A549 (cell line): ENCODE results near the gene RHBG. TPM values are rescaled to one million over a fixed set of nuclear protein-coding genes. Genes with fewer than 3 reads are reported as not detected.

ENCODE experiments used
- ATAC-seq, 2 experiments: fragments of 200-7000 bp in 1 of 2; fragments of >200 bp in 1 of 2; cut with Nextera tagmentation in 1 of 2; cut with Tn5 transposase in 1 of 2; 3 replicates each; pipeline versions ENCODE4 v1.8.0 to v1.9.1; 2018 to 2020; ENCODE audit warnings: mild to moderate bottlenecking in 1 of 2, moderate library complexity in 1 of 2
- CTCF ChIA-PET: fragments of 300-600 bp; sonication (Branson Sonifier 250); formaldehyde crosslinking; extraction: SDS; loops from one replicate; lab custom pipeline; 2021; ENCODE audit warnings: antibody characterized with exemption, inconsistent platforms; lab: Yijun Ruan, JAX
- POLR2A ChIA-PET: fragments of 350-600 bp; formaldehyde crosslinking; extraction: SDS; loops from one replicate; lab custom pipeline; 2021; ENCODE audit warnings: antibody characterized with exemption, inconsistent platforms; lab: Yijun Ruan, JAX
- DNase-seq, 2 experiments: peaks; one replicate each; pipeline versions ENCODE4 v3.0.0 to v3.0.0-alpha.2; 2011 to 2016; ENCODE audit warnings: low read depth in 1 of 2, low spot score in 1 of 2
- FAIRE-seq: peaks from 2 replicates; lab custom pipeline; 2011; peaks lifted over from hg19 to GRCh38; lab: Jason Lieb, UNC
- H3K27ac ChIP-seq, 2 experiments: fragments of >200 bp; sonication (Bioruptor Twin); formaldehyde crosslinking; 3 replicates each; pipeline ENCODE4 v1.5.1; 2016 to 2017
- H3K4me1 ChIP-seq: fragments of >200 bp; sonication (Bioruptor Twin); formaldehyde crosslinking; 3 replicates; pipeline ENCODE4 v1.6.1; 2016
- H3K4me2 ChIP-seq: fragments of >200 bp; sonication (Bioruptor Twin); formaldehyde crosslinking; 3 replicates; pipeline ENCODE4 v1.6.1; 2016
- H3K4me3 ChIP-seq: fragments of >200 bp; sonication (Bioruptor Twin); formaldehyde crosslinking; 3 replicates; pipeline ENCODE4 v1.5.1; 2016
- H3K9me3 ChIP-seq: fragments of >200 bp; sonication (Bioruptor Twin); formaldehyde crosslinking; 3 replicates; pipeline ENCODE4 v1.6.1; 2016
- BHLHE40 ChIP-seq: IDR thresholded peaks from 2 replicates; pipeline ENCODE4 v1.6.1; 2012; ENCODE audit warnings: low read depth, low read length, inconsistent platforms
- CEBPB ChIP-seq, 2 experiments: fragments of >200 bp in 1 of 2; sonication (Bioruptor Twin) in 1 of 2; formaldehyde crosslinking in 1 of 2; IDR thresholded peaks; 2 replicates each; pipeline ENCODE4 v1.6.1; 2012 to 2016
- EHMT2 ChIP-seq: fragments of 200-600 bp; sonication (generic); IDR thresholded peaks from 2 replicates; pipeline ENCODE4 v1.6.1; 2016; ENCODE audit warnings: antibody characterized with exemption, low read depth, mild to moderate bottlenecking, moderate library complexity
- EP300 ChIP-seq, 2 experiments: fragments of >200 bp; sonication (Bioruptor Twin); formaldehyde crosslinking; IDR thresholded peaks; 2 replicates in 1 of 2; 3 replicates in 1 of 2; pipeline ENCODE4 v1.6.1; 2016 to 2017
- GATA3 ChIP-seq: IDR thresholded peaks from 2 replicates; pipeline ENCODE4 v1.6.1; 2012; ENCODE audit warnings: borderline replicate concordance
- HOXA7 ChIP-seq: fragments of 250-450 bp; sonication (Bioruptor Pico); IDR thresholded peaks from 2 replicates; pipeline ENCODE4 v1.5.0; 2020; ENCODE audit warnings: mild to moderate bottlenecking, moderate library complexity
- JUNB ChIP-seq: fragments of >200 bp; sonication (Bioruptor Twin); formaldehyde crosslinking; IDR thresholded peaks from 2 replicates; pipeline ENCODE4 v1.6.1; 2016
- KDM1A ChIP-seq: fragments of 200-600 bp; sonication (generic); IDR thresholded peaks from 2 replicates; pipeline ENCODE4 v1.6.1; 2016; ENCODE audit warnings: low read depth, mild to moderate bottlenecking
- KDM5A ChIP-seq: fragments of 200-600 bp; sonication (generic); IDR thresholded peaks from 2 replicates; pipeline ENCODE4 v1.6.1; 2016; ENCODE audit warnings: antibody characterized with exemption, mild to moderate bottlenecking
- MAFK ChIP-seq: fragments of 450-650 bp; IDR thresholded peaks from 2 replicates; pipeline ENCODE4 v1.6.1; 2014; ENCODE audit not compliant: partially characterized antibody
- MYC ChIP-seq: IDR thresholded peaks from 2 replicates; pipeline ENCODE4 v1.6.1; 2012; ENCODE audit warnings: mild to moderate bottlenecking, inconsistent platforms, low read length, improper control_type of control experiment, borderline replicate concordance
- NFE2L2 ChIP-seq: fragments of 150-350 bp; conservative IDR thresholded peaks from 2 replicates; pipeline ENCODE4 v1.6.1; 2014; ENCODE audit warnings: low read length
- NR3C1 ChIP-seq: fragments of >200 bp; sonication (Bioruptor Twin); formaldehyde crosslinking; IDR thresholded peaks from 3 replicates; pipeline ENCODE4 v1.6.1; 2017
- RAD21 ChIP-seq, 2 experiments: fragments of >200 bp in 1 of 2; sonication (Bioruptor Twin) in 1 of 2; formaldehyde crosslinking in 1 of 2; IDR thresholded peaks in 1 of 2; conservative IDR thresholded peaks in 1 of 2; 2 replicates in 1 of 2; 3 replicates in 1 of 2; pipeline ENCODE4 v1.6.1; 2012 to 2018; ENCODE audit warnings: inconsistent platforms in 1 of 2
- RARB ChIP-seq: fragments of 250-450 bp; sonication (Bioruptor Pico); IDR thresholded peaks from 2 replicates; pipeline ENCODE4 v1.8.0; 2021; ENCODE audit warnings: mild to moderate bottlenecking, moderate library complexity
- RNF2 ChIP-seq: fragments of 200-600 bp; sonication (generic); IDR thresholded peaks from 2 replicates; pipeline ENCODE4 v1.6.1; 2016; ENCODE audit warnings: low read depth, mild to moderate bottlenecking, antibody characterized with exemption, moderate library complexity, borderline replicate concordance
- WGBS: methylation state at CpG from one replicate; pipeline ENCODE4 v1.1.6; 2017; ENCODE audit errors: missing lambda C conversion rate; 5-methylcytosine and 5-hydroxymethylcytosine counted together
- polyA plus RNA-seq, 4 experiments: library from polyadenylated mRNA; depleted of rRNA in 3 of 4; stranded (reverse); fragments of >200 nt; fragmentation: RNase III in 1 of 4; extraction: RNeasy Plus Mini Kit Qiagen cat#74134 plus additional on column Dnase treatment in 1 of 4; gene quantifications; 2 replicates in 3 of 4; 3 replicates in 1 of 4; pipeline ENCODE4 v1.2.3, GENCODE V29; 2011 to 2017
- TF ChIP-seq, protein P1 (sequence below): fragments of 150-350 bp; IDR thresholded peaks from 2 replicates; pipeline ENCODE4 v1.6.1; 2014; ENCODE audit warnings: low read depth, mild to moderate bottlenecking, low read length
- TF ChIP-seq, protein P2 (sequence below): IDR thresholded peaks from 2 replicates; pipeline ENCODE4 v1.6.1; 2012

The RHBG gene
- polyA plus RNA-seq, 2 of the 4 experiments (the other 2 are of a cell fraction): 0.06 TPM; not detected in 1

DNA sequence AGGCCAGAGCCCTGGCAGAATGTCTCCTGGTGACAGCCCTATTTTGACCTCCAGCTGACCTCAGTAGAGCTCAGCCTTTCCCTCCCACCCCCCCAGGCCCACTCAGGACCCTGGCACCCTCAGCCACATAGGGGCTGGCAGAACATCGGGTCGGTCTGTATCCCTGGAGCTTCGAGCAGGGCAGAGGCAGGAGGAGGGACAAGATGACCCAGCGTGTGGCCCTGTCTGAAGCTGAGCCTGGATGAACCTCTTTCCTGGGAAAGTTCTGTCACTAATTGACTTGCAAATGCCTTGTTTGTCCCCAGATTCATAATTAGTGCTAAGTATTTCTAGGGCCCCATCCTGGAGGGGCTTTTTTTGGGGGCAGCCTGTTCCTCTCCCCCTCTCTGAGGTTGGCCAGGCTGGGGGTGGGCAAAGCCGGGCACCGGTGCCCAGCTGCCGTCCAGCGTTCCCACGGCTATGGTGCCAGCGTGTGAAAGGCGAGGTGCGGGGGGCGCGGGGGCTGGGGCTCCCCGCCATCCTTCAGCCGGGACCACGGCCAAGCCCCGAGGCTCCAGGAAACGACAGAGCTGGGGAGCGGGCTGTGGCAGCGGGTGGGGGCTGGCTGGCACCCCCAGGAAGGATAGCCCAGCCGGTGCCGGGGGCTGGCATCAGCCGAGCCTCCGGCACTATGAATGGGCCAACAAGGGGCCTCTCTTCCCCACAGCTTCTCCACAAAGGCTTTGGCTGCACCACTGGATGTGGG is 31.4 kb downstream of the RHBG start:
- H3K4me3 ChIP-seq: no peak overlapping the region
- peak overlapping the region; percentile 49 to 63; a peak in 5 of 6 replicates for H3K27ac ChIP-seq
- WGBS: 100% methylated on average over 12 of the region's 25 CpGs
- ChIA-PET CTCF (interaction anchor here (0.7 to 31.5 kb wide), 9 partner anchors 10 to 208 kb away, joined by 3 to 543 read pairs (median 8); no protein-coding TSS in a partner anchor), POLR2A (interaction anchor here (0.9 kb wide), 1 partner anchor 10 kb away, joined by 3 read pairs; no protein-coding TSS in a partner anchor)
- TF ChIP-seq HOXA7 (CRISPR knock-in tag) (no peak), MAFK (no peak), MYC (no peak), KDM5A (no peak), BHLHE40 (no peak)
- TF ChIP-seq, protein P1, sequence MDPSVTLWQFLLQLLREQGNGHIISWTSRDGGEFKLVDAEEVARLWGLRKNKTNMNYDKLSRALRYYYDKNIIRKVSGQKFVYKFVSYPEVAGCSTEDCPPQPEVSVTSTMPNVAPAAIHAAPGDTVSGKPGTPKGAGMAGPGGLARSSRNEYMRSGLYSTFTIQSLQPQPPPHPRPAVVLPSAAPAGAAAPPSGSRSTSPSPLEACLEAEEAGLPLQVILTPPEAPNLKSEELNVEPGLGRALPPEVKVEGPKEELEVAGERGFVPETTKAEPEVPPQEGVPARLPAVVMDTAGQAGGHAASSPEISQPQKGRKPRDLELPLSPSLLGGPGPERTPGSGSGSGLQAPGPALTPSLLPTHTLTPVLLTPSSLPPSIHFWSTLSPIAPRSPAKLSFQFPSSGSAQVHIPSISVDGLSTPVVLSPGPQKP: no peak
- TF ChIP-seq, protein P2, sequence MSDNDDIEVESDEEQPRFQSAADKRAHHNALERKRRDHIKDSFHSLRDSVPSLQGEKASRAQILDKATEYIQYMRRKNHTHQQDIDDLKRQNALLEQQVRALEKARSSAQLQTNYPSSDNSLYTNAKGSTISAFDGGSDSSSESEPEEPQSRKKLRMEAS: no peak
- no peaks in the 10 kb centered on the region for H3K9me3 ChIP-seq
- FAIRE-seq: no peak
- no peak overlapping the region for H3K4me2 ChIP-seq
- ATAC-seq: no peak
- DNase-seq: no peak
- H3K4me1 ChIP-seq: peaks cover 12% of the 10 kb centered on the region

DNA sequence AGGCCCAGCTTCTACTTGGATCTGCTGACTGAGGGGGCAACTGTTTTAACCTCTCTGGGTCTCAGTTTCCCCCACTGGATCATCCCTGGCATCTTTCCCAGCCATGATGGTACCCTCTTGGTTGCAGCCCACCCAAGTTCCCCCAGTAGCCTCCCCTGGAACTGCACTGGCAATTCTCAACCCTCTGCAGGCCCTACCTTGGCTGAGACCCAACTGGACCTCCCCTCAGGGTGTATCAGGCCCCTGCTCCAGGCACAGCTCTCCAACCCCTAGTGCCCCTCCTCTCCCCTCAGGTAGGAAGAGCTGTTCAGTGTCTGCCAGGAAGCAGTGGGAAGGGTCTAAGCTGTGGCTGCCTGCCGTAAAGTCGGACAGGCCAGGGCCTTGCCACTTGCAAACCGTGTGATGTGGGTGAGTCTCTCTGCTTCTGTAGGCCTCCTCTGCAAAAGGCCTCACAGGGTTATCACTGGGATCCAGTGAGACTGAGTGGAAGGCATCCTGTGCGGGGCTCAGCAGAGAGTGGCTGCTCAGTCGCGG is 32.1 kb downstream of the RHBG start:
- Histone ChIP-seq H3K4me3 (no peak overlapping the region), H3K4me1 (peaks cover 12% of the 10 kb centered on the region), H3K4me2 (no peak overlapping the region), H3K9me3 (no peaks in the 10 kb centered on the region), H3K27ac (peak overlapping the region in 1 of 2 experiments; percentile 63; a peak in 3 of 6 replicates)
- FAIRE-seq (no peak), DNase-seq (peak in 1 of 2 experiments; percentile 25), ATAC-seq (peak; percentile 4 to 27; a peak in 2 of 6 replicates)
- TF ChIP-seq GATA3 (no peak), RARB (no peak), RNF2 (no peak), CEBPB (IDR thresholded peaks at IDR 0.05) (no peak), NR3C1 (no peak)
- ChIA-PET CTCF (interaction anchor here (0.7 to 29.4 kb wide), 10 partner anchors 9 to 208 kb away, joined by 3 to 487 read pairs (median 6); no protein-coding TSS in a partner anchor), POLR2A (interaction anchor here (0.9 kb wide), 1 partner anchor 9 kb away, joined by 3 read pairs; no protein-coding TSS in a partner anchor)
- WGBS: 76% methylated on average over 6 of the region's 6 CpGs

DNA sequence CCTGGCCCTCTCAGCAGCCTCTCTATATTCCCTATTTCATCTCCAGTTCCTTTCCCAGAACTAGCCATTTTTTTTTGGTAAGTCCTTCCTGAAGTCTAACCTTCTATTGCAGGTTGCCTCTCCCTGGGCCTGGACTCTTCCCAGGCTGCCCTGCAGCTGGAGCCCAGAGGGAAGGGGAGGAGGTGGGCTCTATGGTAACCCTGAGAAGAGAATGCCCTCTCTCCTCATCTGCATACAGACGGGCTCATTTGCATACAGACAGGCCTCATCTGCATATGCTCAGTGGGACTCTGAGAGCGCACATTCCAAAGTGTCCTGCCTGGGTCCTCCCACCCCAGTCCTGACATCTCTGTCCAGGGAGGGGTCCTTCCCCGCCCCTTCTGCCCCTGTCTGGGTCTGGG is 32.7 kb downstream of the RHBG start:
- POLR2A ChIA-PET: no interaction called here
- CTCF ChIA-PET: interaction anchor here (0.9 to 29.4 kb wide), 8 partner anchors 9 to 44 kb away, joined by 3 to 487 read pairs (median 8); no protein-coding TSS in a partner anchor
- ATAC-seq: no peak
- Histone ChIP-seq H3K9me3 (no peaks in the 10 kb centered on the region), H3K4me3 (no peak overlapping the region), H3K27ac (peak overlapping the region in 1 of 2 experiments; percentile 63; a peak in 2 of 6 replicates), H3K4me2 (no peak overlapping the region), H3K4me1 (peaks cover 12% of the 10 kb centered on the region)
- DNase-seq: no peak
- 72% methylated on average over 2 of the region's 3 CpGs for WGBS
- no peak for TF ChIP-seq NFE2L2
- TF ChIP-seq JUNB: no peak
- TF ChIP-seq EHMT2: no peak
- no peak for TF ChIP-seq KDM5A
- no peak for TF ChIP-seq MYC
- TF ChIP-seq RAD21 (conservative IDR thresholded peaks at IDR 0.05 in 1 of 2, IDR thresholded peaks at IDR 0.05 in 1 of 2): no peak
- TF ChIP-seq EP300 (IDR thresholded peaks at IDR 0.05): no peak
- TF ChIP-seq KDM1A: peak; percentile 65; the same call in 1 of the 2 replicates
- FAIRE-seq: no peak
